ENCODE measurements around the gene KIF5A. TPM values are rescaled to one million over a fixed set of nuclear protein-coding genes. Genes with fewer than 3 reads are reported as not detected.
"Not testable (repeated sequence)": the region's sequence is repeated elsewhere in the genome, so short reads cannot be mapped to it uniquely, and the experiment has no call there.

KIF5A gene
- total RNA-seq, 1 experiment from 2014 or later: 3.0 TPM

GRCh38 chr12:57513266-57513665, 36.6 kb upstream of the KIF5A start:
- H3K36me3 ChIP-seq (ENCODE audit: control insufficient read depth, insufficient read depth, low read length): peaks cover 20% of the 10 kb centered on the region
- H3K4me1 ChIP-seq (ENCODE audit: control insufficient read depth, insufficient read depth, low read length): peaks cover 30% of the 10 kb centered on the region
- H3K9me3 ChIP-seq (ENCODE audit: control insufficient read depth, insufficient read depth, low read depth, low read length): no peaks in the 10 kb centered on the region
- intact Hi-C loops (cut with micrococcal nuclease; ENCODE audit: unreplicated experiment): no loop called here
- no peak for ATAC-seq
- ChIA-PET CTCF (no interaction called here), POLR2A (interaction anchor here (0.5 kb wide), 1 partner anchor 232 kb away, joined by 6 read pairs; the partner anchor contains the start of gene TSPAN31)
- TF ChIP-seq, protein P1, sequence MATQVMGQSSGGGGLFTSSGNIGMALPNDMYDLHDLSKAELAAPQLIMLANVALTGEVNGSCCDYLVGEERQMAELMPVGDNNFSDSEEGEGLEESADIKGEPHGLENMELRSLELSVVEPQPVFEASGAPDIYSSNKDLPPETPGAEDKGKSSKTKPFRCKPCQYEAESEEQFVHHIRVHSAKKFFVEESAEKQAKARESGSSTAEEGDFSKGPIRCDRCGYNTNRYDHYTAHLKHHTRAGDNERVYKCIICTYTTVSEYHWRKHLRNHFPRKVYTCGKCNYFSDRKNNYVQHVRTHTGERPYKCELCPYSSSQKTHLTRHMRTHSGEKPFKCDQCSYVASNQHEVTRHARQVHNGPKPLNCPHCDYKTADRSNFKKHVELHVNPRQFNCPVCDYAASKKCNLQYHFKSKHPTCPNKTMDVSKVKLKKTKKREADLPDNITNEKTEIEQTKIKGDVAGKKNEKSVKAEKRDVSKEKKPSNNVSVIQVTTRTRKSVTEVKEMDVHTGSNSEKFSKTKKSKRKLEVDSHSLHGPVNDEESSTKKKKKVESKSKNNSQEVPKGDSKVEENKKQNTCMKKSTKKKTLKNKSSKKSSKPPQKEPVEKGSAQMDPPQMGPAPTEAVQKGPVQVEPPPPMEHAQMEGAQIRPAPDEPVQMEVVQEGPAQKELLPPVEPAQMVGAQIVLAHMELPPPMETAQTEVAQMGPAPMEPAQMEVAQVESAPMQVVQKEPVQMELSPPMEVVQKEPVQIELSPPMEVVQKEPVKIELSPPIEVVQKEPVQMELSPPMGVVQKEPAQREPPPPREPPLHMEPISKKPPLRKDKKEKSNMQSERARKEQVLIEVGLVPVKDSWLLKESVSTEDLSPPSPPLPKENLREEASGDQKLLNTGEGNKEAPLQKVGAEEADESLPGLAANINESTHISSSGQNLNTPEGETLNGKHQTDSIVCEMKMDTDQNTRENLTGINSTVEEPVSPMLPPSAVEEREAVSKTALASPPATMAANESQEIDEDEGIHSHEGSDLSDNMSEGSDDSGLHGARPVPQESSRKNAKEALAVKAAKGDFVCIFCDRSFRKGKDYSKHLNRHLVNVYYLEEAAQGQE (IDR thresholded peaks at IDR 0.05; ENCODE audit: insufficient read depth in 1 of 2, low read depth in 2 of 2, low read length in 1 of 2): no peak
- TF ChIP-seq SIN3A (IDR thresholded peaks at IDR 0.05; ENCODE audit: borderline replicate concordance, insufficient read depth, low read depth, low read length): no peak
- TF ChIP-seq POLR2AphosphoS5 (IDR thresholded peaks at IDR 0.05; ENCODE audit: low read depth, low read length): no peak
- TF ChIP-seq, protein P2, sequence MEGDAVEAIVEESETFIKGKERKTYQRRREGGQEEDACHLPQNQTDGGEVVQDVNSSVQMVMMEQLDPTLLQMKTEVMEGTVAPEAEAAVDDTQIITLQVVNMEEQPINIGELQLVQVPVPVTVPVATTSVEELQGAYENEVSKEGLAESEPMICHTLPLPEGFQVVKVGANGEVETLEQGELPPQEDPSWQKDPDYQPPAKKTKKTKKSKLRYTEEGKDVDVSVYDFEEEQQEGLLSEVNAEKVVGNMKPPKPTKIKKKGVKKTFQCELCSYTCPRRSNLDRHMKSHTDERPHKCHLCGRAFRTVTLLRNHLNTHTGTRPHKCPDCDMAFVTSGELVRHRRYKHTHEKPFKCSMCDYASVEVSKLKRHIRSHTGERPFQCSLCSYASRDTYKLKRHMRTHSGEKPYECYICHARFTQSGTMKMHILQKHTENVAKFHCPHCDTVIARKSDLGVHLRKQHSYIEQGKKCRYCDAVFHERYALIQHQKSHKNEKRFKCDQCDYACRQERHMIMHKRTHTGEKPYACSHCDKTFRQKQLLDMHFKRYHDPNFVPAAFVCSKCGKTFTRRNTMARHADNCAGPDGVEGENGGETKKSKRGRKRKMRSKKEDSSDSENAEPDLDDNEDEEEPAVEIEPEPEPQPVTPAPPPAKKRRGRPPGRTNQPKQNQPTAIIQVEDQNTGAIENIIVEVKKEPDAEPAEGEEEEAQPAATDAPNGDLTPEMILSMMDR (IDR thresholded peaks at IDR 0.05): no peak
- no peak for TF ChIP-seq TCF7L2 (IDR thresholded peaks at IDR 0.05; ENCODE audit: low read depth, low read length)
- DNase-seq (ENCODE audit: low read depth, low spot score): no peak
- no peak overlapping the region for H3K4me3 ChIP-seq (ENCODE audit: low read depth in 2 of 2, low read length in 2 of 2)
- H3K27me3 ChIP-seq (ENCODE audit: control insufficient read depth, insufficient read depth, low read length): no peaks in the 10 kb centered on the region
- no peak overlapping the region for H3K27ac ChIP-seq (ENCODE audit: low read length)
- in situ Hi-C loops (cut with HindIII; ENCODE audit: low pct_unique_long_range_greater_than_20kb, low sequenced_read_pairs): no loop called here
- BruUV-seq (replicated peaks): no TSS peak

DNA sequence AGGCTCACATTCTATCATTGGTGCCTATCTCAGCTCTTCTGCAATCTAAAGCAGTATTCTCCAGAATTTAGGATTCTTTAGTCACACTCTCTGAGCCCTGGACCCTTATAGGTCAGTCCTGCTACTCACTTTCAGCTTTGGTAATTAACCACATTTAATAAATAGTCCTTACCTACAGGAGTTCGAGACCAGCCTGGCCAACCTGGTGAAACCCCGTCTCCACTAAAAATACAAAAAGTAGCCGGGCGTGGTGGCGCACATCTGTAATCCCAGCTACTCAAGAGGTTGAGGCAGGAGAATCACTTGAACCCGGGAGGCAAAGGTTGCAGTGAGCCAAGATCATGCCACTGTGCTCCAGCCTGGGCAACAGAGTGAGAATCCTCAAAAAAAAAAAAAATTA, 36.2 kb upstream of the KIF5A start:
- in situ Hi-C loops (cut with HindIII; ENCODE audit: low pct_unique_long_range_greater_than_20kb, low sequenced_read_pairs); ATAC-seq; DNase-seq (ENCODE audit: low read depth, low spot score); intact Hi-C loops (cut with micrococcal nuclease; ENCODE audit: unreplicated experiment); H3K27me3 ChIP-seq (ENCODE audit: control insufficient read depth, insufficient read depth, low read length); H3K4me3 ChIP-seq (ENCODE audit: low read depth in 2 of 2, low read length in 2 of 2); BruUV-seq (replicated peaks); POLR2A ChIA-PET; CTCF ChIA-PET; H3K27ac ChIP-seq (ENCODE audit: low read length); H3K9me3 ChIP-seq (ENCODE audit: control insufficient read depth, insufficient read depth, low read depth, low read length): not testable (repeated sequence)
- Histone ChIP-seq H3K4me1 (ENCODE audit: control insufficient read depth, insufficient read depth, low read length) (peaks cover 32% of the 10 kb centered on the region), H3K36me3 (ENCODE audit: control insufficient read depth, insufficient read depth, low read length) (peaks cover 20% of the 10 kb centered on the region)

DNA sequence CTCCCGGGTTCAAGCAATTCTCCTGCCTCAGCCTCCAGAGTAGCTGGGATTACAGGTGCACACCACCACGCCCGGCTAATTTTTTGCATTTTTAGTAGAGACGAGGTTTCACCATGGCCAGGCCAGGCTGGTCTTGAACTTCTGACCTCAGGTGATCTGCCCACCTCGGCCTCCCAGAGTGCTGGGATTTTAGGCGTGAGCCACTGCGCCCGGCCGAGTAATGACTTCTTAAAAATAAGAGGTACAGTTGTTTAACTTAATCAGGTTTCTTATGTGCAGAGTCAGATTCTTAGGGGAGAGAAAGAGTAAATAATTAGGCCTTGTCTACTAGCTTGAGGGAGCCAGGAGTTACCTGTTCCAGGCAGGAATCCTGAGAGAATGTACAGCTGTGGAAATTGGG, 35.6 kb upstream of the KIF5A start:
- CTCF ChIA-PET; H3K4me3 ChIP-seq (ENCODE audit: low read depth in 2 of 2, low read length in 2 of 2); H3K27ac ChIP-seq (ENCODE audit: low read length); in situ Hi-C loops (cut with HindIII; ENCODE audit: low pct_unique_long_range_greater_than_20kb, low sequenced_read_pairs); H3K9me3 ChIP-seq (ENCODE audit: control insufficient read depth, insufficient read depth, low read depth, low read length); POLR2A ChIA-PET; BruUV-seq (replicated peaks); ATAC-seq; H3K27me3 ChIP-seq (ENCODE audit: control insufficient read depth, insufficient read depth, low read length); intact Hi-C loops (cut with micrococcal nuclease; ENCODE audit: unreplicated experiment); DNase-seq (ENCODE audit: low read depth, low spot score): not testable (repeated sequence)
- H3K4me1 ChIP-seq (ENCODE audit: control insufficient read depth, insufficient read depth, low read length): peaks cover 35% of the 10 kb centered on the region
- peaks cover 17% of the 10 kb centered on the region for H3K36me3 ChIP-seq (ENCODE audit: control insufficient read depth, insufficient read depth, low read length)
